NT2/D1 (cell line): ENCODE measurements around the gene HRNR.

Experiments
- DNase-seq: peaks from one replicate; pipeline ENCODE4 v3.0.0-alpha.2; 2011; ENCODE audit warnings: low read depth, low spot score
- H3K27me3 ChIP-seq: 2 replicates; pipeline ENCODE4 v1.6.0; 2011; ENCODE audit warnings: mild to moderate bottlenecking; ENCODE audit not compliant: insufficient read length, insufficient read depth
- H3K36me3 ChIP-seq: 2 replicates; pipeline ENCODE4 v1.6.1; 2011; ENCODE audit warnings: mild to moderate bottlenecking, low read length, mixed read lengths; ENCODE audit not compliant: insufficient read depth, insufficient read length
- H3K4me1 ChIP-seq: 2 replicates; pipeline ENCODE4 v1.5.1; 2011; ENCODE audit not compliant: insufficient read depth, insufficient read length
- H3K4me3 ChIP-seq: 2 replicates; pipeline ENCODE4 v1.5.1; 2011; ENCODE audit warnings: low read depth; ENCODE audit not compliant: insufficient read length
- H3K9ac ChIP-seq: 2 replicates; pipeline ENCODE4 v1.6.0; 2011; ENCODE audit warnings: low read depth; ENCODE audit not compliant: insufficient read length
- H3K9me3 ChIP-seq: 2 replicates; pipeline ENCODE4 v1.5.1; 2011; ENCODE audit warnings: mild to moderate bottlenecking, low read length; ENCODE audit not compliant: insufficient read depth
- SUZ12 ChIP-seq: IDR thresholded peaks from 2 replicates; pipeline ENCODE4 v1.6.1; 2011; ENCODE audit not compliant: insufficient read length, insufficient read depth; ENCODE audit errors: extremely low read depth
- YY1 ChIP-seq: IDR thresholded peaks from 2 replicates; pipeline ENCODE4 v1.6.1; 2011; ENCODE audit not compliant: insufficient read length, insufficient read depth
- ZNF274 ChIP-seq: IDR thresholded peaks from 2 replicates; pipeline ENCODE4 v1.6.1; 2011; ENCODE audit warnings: mild to moderate bottlenecking, low read depth, low read length

Gene HRNR

DNA sequence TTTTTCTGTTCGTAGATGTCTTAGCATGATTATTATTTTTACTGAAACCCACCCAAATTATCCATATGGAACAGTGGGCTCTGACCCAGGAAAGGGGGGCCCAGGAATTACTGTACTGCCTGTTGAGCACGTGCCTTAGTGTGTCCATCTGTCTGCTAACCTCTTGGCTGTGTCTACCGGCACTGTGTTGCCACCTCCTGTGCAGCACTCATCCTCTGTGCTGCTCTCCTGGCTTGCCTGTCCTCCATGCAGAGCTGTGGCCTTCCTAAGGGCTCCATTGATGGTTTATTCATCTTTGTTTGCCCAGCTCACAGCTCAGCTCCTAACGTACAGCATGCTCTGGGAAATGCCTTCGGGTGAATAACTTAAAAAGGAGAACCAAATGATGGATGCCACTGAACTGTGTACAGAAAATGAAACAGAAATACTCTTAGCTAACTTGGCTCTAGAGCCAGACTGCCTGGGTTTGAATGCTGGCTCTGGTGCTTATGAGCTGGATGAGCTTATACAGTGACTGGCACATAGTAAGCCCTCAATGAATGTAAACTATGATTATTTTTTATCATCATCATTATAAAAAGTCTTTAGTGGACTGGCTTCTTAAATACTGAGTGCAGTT is 53.6 kb downstream of the HRNR start:
- Histone ChIP-seq H3K4me1 (no peaks in the 10 kb centered on the region), H3K4me3 (no peak overlapping the region), H3K27me3 (no peaks in the 10 kb centered on the region), H3K36me3 (no peaks in the 10 kb centered on the region), H3K9ac (no peak overlapping the region), H3K9me3 (no peaks in the 10 kb centered on the region)
- no peak for DNase-seq
- TF ChIP-seq SUZ12 (no peak), ZNF274 (no peak)

DNA sequence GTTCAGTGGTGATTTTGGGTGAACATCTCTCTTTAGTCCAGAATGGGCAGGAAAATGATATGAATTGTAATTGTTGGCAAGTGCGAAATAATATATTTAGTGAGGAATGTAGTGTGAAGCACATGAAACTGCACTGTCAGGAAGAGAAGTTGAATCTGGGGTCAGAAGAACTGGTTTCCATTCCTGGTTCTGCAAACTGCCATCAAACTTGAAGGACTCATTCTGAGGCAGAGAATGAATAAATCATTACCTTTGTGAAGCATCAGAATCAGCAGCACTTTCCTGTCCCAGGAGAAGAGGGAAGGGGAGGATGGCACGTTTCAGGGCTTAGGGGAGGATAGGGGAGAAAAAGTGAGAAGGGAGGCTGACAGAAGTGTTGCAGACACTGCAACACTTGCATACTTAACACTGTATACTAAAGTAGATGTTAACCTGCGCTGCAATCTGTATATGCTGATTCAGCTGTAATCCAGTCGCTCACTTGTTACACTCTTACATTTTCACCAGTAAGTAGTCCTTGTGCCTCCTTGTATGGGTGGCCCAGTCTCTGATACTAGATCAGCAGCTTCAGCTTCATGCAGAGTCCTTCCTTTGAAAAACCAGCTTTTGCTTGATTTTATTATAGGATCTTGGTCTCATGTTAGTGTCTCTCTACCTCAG is 54.5 kb downstream of the HRNR start:
- H3K9ac ChIP-seq = no peak overlapping the region
- H3K27me3 ChIP-seq = no peaks in the 10 kb centered on the region
- no peaks in the 10 kb centered on the region for H3K9me3 ChIP-seq
- no peaks in the 10 kb centered on the region for H3K36me3 ChIP-seq
- H3K4me3 ChIP-seq = no peak overlapping the region
- no peaks in the 10 kb centered on the region for H3K4me1 ChIP-seq
- TF ChIP-seq YY1 (no peak), SUZ12 (no peak), ZNF274 (no peak)
- no peak for DNase-seq

DNA sequence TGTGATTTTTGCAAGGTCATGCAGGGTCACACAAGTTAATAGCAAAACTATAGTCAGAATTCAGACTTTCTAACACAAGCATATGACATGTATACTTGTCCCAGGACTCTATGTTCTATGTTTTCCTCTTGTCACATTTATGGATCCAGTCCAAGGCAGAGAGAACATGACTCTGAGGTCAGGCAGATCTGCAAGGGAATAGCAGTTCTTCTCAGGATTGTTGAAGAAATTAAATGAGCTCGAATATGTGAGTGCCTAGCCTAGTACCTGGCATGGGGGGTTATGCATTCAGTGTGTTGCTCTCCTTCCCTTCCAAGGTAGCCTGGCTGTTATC is 55.5 kb downstream of the HRNR start:
- no peaks in the 10 kb centered on the region for H3K36me3 ChIP-seq
- no peak overlapping the region for H3K9ac ChIP-seq
- H3K4me1 ChIP-seq = no peaks in the 10 kb centered on the region
- no peaks in the 10 kb centered on the region for H3K9me3 ChIP-seq
- TF ChIP-seq ZNF274 (no peak), YY1 (no peak), SUZ12 (no peak)
- no peak for DNase-seq
- H3K27me3 ChIP-seq = no peaks in the 10 kb centered on the region
- H3K4me3 ChIP-seq = no peak overlapping the region

DNA sequence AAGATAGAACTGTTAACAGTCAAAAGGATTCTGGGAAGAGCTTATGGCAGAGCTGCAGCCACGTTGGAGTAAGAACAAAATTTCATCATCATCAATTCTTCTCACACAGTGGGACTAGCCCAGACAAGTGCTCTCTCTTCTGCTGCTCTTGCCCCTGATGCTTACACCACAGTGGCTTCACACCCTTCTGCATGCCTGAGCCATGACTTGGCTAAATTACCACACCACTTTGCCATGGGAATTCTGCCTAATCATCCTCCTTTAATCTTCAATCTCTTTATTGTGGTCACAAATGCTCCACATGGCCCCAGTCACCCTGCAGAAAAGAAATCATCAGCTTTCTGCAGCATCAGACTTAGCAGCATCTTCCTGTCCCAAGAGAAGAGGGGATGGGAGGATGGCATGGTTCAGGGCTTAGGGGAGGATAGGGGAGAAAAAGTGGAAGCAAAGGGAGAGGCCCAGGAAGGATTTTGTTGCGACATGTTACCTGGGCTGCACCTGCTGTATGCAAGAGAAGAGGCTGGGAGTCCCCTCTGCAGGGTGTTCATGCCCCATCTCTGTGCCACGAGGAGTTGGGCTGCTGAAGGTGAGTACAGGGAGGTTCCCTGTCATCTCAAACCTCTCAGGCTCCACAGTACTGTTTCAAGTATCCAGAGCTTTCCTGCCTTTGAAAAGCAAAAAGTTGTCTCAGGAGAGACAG is 56.0 kb downstream of the HRNR start:
- no peak for TF ChIP-seq YY1
- TF ChIP-seq SUZ12 = no peak
- TF ChIP-seq ZNF274 = no peak
- no peaks in the 10 kb centered on the region for H3K4me1 ChIP-seq
- DNase-seq = no peak
- H3K9me3 ChIP-seq = no peaks in the 10 kb centered on the region
- no peaks in the 10 kb centered on the region for H3K36me3 ChIP-seq
- H3K27me3 ChIP-seq = no peaks in the 10 kb centered on the region
- H3K9ac ChIP-seq = no peak overlapping the region
- H3K4me3 ChIP-seq = no peak overlapping the region

DNA sequence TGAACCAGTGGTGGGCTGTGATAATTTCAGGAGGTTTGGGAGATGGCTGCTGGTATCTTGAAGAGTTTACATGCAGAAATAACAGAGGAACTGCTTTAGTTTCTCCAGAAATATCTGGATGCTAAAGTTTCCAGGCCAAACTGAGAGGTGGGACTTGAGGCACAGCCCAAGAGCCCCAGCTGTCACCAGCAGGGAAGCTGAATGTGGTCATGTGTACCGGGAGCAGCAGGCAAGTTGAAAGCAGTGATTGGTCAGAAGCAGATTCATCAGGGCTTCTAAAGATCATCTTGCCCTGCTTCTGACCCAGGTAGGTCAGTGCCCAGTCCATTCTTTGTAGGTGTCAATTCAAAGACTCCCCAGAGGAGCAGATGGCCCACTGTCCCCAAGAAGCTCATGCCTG is 57.0 kb downstream of the HRNR start:
- DNase-seq = no peak
- H3K4me3 ChIP-seq = no peak overlapping the region
- no peaks in the 10 kb centered on the region for H3K9me3 ChIP-seq
- H3K9ac ChIP-seq = no peak overlapping the region
- TF ChIP-seq ZNF274 (no peak), YY1 (no peak), SUZ12 (no peak)
- H3K4me1 ChIP-seq = no peaks in the 10 kb centered on the region
- H3K36me3 ChIP-seq = no peaks in the 10 kb centered on the region
- no peaks in the 10 kb centered on the region for H3K27me3 ChIP-seq

DNA sequence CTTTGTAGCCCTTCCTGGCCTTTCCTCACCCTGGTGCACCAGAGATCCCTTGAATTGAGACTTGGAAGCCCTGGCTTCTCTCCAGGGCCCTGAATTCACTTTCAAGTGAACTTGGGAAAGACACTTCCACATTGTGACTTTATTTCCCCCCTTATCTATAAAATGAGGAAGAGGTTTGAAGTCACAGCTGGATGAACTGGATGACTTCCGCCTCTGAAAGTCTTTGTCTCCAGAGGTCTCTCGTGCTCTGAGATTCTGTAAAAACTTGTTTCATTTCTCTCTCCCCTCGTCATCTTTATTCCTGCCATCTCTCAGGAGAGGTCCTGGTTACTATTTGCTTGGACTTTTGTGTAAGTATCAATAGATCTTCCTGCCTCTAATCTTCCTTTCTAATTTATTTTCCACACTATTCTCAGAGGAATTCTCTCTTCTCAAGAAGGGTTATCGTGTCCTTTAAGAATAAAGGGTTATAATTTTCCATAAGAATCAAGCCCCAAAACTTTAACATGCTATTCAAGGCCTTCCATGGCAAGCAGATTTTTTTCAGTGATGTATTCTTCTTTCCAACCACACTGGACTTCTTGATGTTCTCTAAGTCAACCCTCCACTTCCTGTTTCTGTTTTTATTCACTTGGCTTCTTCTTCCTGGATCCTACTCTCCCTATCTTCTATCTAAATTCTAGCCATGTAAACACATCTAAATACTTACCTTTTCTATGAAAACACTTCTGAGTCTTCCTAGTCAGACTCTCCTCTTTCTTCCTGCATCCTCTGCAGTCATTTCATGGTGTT is 58.5 kb downstream of the HRNR start:
- no peak for DNase-seq
- TF ChIP-seq YY1 (no peak), SUZ12 (no peak), ZNF274 (no peak)
- H3K4me3 ChIP-seq = no peak overlapping the region
- H3K9ac ChIP-seq = no peak overlapping the region
- H3K4me1 ChIP-seq = no peaks in the 10 kb centered on the region
- H3K9me3 ChIP-seq = no peaks in the 10 kb centered on the region
- H3K36me3 ChIP-seq = no peaks in the 10 kb centered on the region
- H3K27me3 ChIP-seq = no peaks in the 10 kb centered on the region
